Mammary epithelial cell (primary cell): ENCODE data around the gene TNFRSF13B.

Source experiments
- CTCF ChIP-seq, 2 donors: IDR thresholded peaks in 1 of 2; conservative IDR thresholded peaks in 1 of 2; 2 replicates each; pipeline ENCODE4 v1.5.1; 2011 to 2012; ENCODE audit warnings: inconsistent platforms in 2 of 2, low read length in 2 of 2, mild to moderate bottlenecking in 2 of 2, control low read depth in 1 of 2, low read depth in 1 of 2; ENCODE audit not compliant: insufficient read depth in 1 of 2; ENCODE audit errors: extremely low read depth in 1 of 2
- EZH2 ChIP-seq: IDR thresholded peaks from 2 replicates; pipeline ENCODE4 v1.6.1; 2012; ENCODE audit warnings: low read length, inconsistent platforms, borderline replicate concordance

GRCh38 chr17:17015230-17015629 is 43.3 kb upstream of the TNFRSF13B start:
- TF ChIP-seq CTCF (conservative IDR thresholded peaks at IDR 0.05 in 1 of 2, IDR thresholded peaks at IDR 0.05 in 1 of 2; ENCODE audit: extremely low read depth in 1 of 2, insufficient read depth in 1 of 2, low read depth in 1 of 2, low read length in 2 of 2) (no peak), EZH2 (no peak)
